Measurements from ENCODE around the gene RAD51B. TPM values are rescaled to one million over a fixed set of nuclear protein-coding genes. Genes with fewer than 3 reads are reported as not detected.

The RAD51B gene
- total and polyA plus RNA-seq, 2 of the 13 experiments (the other 11 are each of a cell fraction or from before 2014, with no cell fraction given), result 7.0 to 9.5 TPM

DNA sequence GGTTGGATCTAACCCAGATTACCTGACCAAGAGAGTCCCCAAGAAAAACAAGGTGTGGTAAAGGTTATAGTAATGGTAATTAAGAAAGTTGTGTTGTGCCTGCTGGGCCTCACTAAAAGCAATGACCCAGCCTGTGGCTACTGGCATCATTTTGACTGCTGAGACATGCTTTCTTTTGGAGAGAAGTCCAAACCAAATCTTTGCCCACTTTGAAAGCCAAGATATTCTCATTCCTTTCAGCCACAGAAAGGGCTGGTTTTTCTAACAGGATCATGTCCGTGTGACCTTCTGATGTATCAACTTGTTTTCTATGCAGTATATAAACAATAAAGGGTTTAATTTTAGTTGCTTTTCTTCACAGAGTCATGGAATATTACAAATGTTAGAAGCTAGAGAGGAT lies 388.6 kb downstream of the RAD51B start:
- H2AFZ ChIP-seq (ENCODE audit: low read length), result no peak overlapping the region
- DNase-seq (ENCODE audit: low spot score) (no peak), ATAC-seq (no peak), FAIRE-seq (no peak)
- H3K36me3 ChIP-seq (replicated peaks in 1 of 2; ENCODE audit: control insufficient read depth in 1 of 2, insufficient read depth in 2 of 2, low read length in 2 of 2), result no peaks in the 10 kb centered on the region
- POLR2A ChIA-PET, result no interaction called here
- in situ Hi-C loops (cut with HindIII; ENCODE audit: extremely low pct_ligation_motif_present, low pct_unique_long_range_greater_than_20kb), result no loop called here
- CTCF ChIA-PET (ENCODE audit: low intra/inter-chr PET ratio, low total read pairs), result no interaction called here
- no peak for TF ChIP-seq ZSCAN31 (CRISPR knock-in tag; IDR thresholded peaks at IDR 0.05; ENCODE audit: low read depth)
- TF ChIP-seq, protein P1, sequence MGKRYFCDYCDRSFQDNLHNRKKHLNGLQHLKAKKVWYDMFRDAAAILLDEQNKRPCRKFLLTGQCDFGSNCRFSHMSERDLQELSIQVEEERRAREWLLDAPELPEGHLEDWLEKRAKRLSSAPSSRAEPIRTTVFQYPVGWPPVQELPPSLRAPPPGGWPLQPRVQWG (CRISPR knock-in tag; IDR thresholded peaks at IDR 0.05; ENCODE audit: borderline replicate concordance, low read depth), result no peak
- TF ChIP-seq RNF2 (conservative IDR thresholded peaks at IDR 0.05; ENCODE audit: low read depth), result no peak
- WGBS (ENCODE audit: low lambda C conversion rate), result 88% methylated on average over 1 of the region's 1 CpG
- no peak overlapping the region for H3K27ac ChIP-seq (ENCODE audit: extremely low read length, insufficient read depth, low read length)
- no peak overlapping the region for H3K9ac ChIP-seq (ENCODE audit: insufficient read depth, low read depth, low read length)
- no peaks in the 10 kb centered on the region for H4K20me1 ChIP-seq (ENCODE audit: insufficient read depth, low read length)
- H3K27me3 ChIP-seq (ENCODE audit: control insufficient read depth in 1 of 2, insufficient read depth in 2 of 2, low read length in 2 of 2), result no peaks in the 10 kb centered on the region
- H3K4me1 ChIP-seq (ENCODE audit: insufficient read depth, low read length), result peaks cover 11% of the 10 kb centered on the region; the same call in 1 of the 2 replicates
- no peaks in the 10 kb centered on the region for H3K79me2 ChIP-seq (ENCODE audit: insufficient read depth, low read length)
- H3K4me3 ChIP-seq (replicated peaks in 1 of 3; ENCODE audit: insufficient read depth in 1 of 3, low read depth in 2 of 3, low read length in 3 of 3), result no peak overlapping the region
- BruUV-seq (replicated peaks), result no TSS peak
- H3K9me3 ChIP-seq (ENCODE audit: low read length), result no peaks in the 10 kb centered on the region
- H3K4me2 ChIP-seq (ENCODE audit: low read depth, low read length), result no peak overlapping the region
- intact Hi-C loops (cut with micrococcal nuclease; ENCODE audit: unreplicated experiment), result no loop called here

DNA sequence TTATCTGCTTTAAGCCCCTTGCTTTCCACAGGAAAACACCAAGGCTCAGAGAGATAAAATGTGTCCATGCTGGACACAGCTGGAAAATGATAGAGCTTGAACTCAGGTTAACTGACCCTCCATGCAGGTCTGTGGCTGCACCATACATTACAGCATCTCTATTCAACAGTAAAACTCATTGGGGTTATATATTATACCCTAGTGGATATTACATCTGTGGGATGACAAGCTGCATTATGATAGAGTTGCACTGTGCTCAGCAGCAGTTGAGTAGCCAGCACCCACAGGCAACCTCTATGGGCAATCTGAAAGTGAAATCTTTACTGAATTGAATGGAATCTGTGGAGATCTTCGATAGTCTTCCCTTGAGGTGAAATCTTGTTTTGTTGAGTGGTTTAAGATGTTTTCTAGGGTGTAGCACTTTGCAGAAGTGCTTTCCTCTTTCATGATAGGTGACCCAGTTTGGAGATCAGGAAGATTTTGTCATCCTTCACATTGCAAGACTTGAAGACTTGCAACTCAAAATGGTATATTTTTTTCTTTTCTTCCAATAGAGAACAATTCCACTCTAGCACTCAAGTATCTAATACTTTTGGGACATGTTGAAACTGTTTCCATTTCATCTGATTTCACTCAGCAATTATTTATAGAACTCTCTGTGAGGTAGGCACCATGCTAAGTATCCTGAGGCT lies 389.2 kb downstream of the RAD51B start:
- intact Hi-C loops (cut with micrococcal nuclease; ENCODE audit: unreplicated experiment), result no loop called here

More for the DNA sequence above, 389.2 kb downstream of the RAD51B start:
- no peak overlapping the region for H3K27ac ChIP-seq (ENCODE audit: extremely low read length, insufficient read depth, low read length)
- no peak overlapping the region for H3K4me3 ChIP-seq (replicated peaks in 1 of 3; ENCODE audit: insufficient read depth in 1 of 3, low read depth in 2 of 3, low read length in 3 of 3)
- H4K20me1 ChIP-seq (ENCODE audit: insufficient read depth, low read length), result no peaks in the 10 kb centered on the region
- 100% methylated on average over 1 of the region's 1 CpG for WGBS (ENCODE audit: low lambda C conversion rate)
- no peak for ATAC-seq
- no peak overlapping the region for H2AFZ ChIP-seq (ENCODE audit: low read length)
- no TSS peak for BruUV-seq (replicated peaks)
- CTCF ChIA-PET (ENCODE audit: low intra/inter-chr PET ratio, low total read pairs), result no interaction called here
- no peak overlapping the region for H3K9ac ChIP-seq (ENCODE audit: insufficient read depth, low read depth, low read length)
- no peak for DNase-seq (ENCODE audit: low spot score)
- H3K27me3 ChIP-seq (ENCODE audit: control insufficient read depth in 1 of 2, insufficient read depth in 2 of 2, low read length in 2 of 2), result no peaks in the 10 kb centered on the region
- TF ChIP-seq XBP1 (CRISPR knock-in tag; IDR thresholded peaks at IDR 0.05), result no peak
- no peak for TF ChIP-seq NR2F6 (IDR thresholded peaks at IDR 0.05)
- no peak for TF ChIP-seq NR2F6 (CRISPR knock-in tag; IDR thresholded peaks at IDR 0.05)
- TF ChIP-seq SAFB2 (CRISPR knock-in tag; IDR thresholded peaks at IDR 0.05; ENCODE audit: borderline replicate concordance, low read depth), result no peak
- no peak for TF ChIP-seq GTF3A (CRISPR knock-in tag; conservative IDR thresholded peaks at IDR 0.05)
- TF ChIP-seq, protein P2, sequence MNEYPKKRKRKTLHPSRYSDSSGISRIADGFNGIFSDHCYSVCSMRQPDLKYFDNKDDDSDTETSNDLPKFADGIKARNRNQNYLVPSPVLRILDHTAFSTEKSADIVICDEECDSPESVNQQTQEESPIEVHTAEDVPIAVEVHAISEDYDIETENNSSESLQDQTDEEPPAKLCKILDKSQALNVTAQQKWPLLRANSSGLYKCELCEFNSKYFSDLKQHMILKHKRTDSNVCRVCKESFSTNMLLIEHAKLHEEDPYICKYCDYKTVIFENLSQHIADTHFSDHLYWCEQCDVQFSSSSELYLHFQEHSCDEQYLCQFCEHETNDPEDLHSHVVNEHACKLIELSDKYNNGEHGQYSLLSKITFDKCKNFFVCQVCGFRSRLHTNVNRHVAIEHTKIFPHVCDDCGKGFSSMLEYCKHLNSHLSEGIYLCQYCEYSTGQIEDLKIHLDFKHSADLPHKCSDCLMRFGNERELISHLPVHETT (CRISPR knock-in tag; conservative IDR thresholded peaks at IDR 0.05), result no peak
- TF ChIP-seq ZNF550 (CRISPR knock-in tag; IDR thresholded peaks at IDR 0.05; ENCODE audit: borderline replicate concordance), result no peak
- TF ChIP-seq, protein P1 (CRISPR knock-in tag; IDR thresholded peaks at IDR 0.05; ENCODE audit: borderline replicate concordance, low read depth), result no peak
- TF ChIP-seq SCMH1 (CRISPR knock-in tag; IDR thresholded peaks at IDR 0.05; ENCODE audit: borderline replicate concordance), result no peak
- TF ChIP-seq SMYD3 (CRISPR knock-in tag; IDR thresholded peaks at IDR 0.05), result no peak
- TF ChIP-seq, protein P3, sequence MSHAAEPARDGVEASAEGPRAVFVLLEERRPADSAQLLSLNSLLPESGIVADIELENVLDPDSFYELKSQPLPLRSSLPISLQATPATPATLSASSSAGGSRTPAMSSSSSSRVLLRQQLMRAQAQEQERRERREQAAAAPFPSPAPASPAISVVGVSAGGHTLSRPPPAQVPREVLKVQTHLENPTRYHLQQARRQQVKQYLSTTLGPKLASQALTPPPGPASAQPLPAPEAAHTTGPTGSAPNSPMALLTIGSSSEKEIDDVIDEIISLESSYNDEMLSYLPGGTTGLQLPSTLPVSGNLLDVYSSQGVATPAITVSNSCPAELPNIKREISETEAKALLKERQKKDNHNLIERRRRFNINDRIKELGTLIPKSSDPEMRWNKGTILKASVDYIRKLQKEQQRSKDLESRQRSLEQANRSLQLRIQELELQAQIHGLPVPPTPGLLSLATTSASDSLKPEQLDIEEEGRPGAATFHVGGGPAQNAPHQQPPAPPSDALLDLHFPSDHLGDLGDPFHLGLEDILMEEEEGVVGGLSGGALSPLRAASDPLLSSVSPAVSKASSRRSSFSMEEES (CRISPR knock-in tag; IDR thresholded peaks at IDR 0.05), result no peak
- no peak overlapping the region for H3K4me2 ChIP-seq (ENCODE audit: low read depth, low read length)
- H3K36me3 ChIP-seq (replicated peaks in 1 of 2; ENCODE audit: control insufficient read depth in 1 of 2, insufficient read depth in 2 of 2, low read length in 2 of 2), result no peaks in the 10 kb centered on the region
- no peaks in the 10 kb centered on the region for H3K79me2 ChIP-seq (ENCODE audit: insufficient read depth, low read length)
- no peak for FAIRE-seq
- peaks cover 11% of the 10 kb centered on the region; the same call in 1 of the 2 replicates for H3K4me1 ChIP-seq (ENCODE audit: insufficient read depth, low read length)
- POLR2A ChIA-PET, result no interaction called here
- in situ Hi-C loops (cut with HindIII; ENCODE audit: extremely low pct_ligation_motif_present, low pct_unique_long_range_greater_than_20kb), result no loop called here
- no peaks in the 10 kb centered on the region for H3K9me3 ChIP-seq (ENCODE audit: low read length)

Data from HepG2 (cell line).